ENCODE measurements around the gene DDIT3.

DNA sequence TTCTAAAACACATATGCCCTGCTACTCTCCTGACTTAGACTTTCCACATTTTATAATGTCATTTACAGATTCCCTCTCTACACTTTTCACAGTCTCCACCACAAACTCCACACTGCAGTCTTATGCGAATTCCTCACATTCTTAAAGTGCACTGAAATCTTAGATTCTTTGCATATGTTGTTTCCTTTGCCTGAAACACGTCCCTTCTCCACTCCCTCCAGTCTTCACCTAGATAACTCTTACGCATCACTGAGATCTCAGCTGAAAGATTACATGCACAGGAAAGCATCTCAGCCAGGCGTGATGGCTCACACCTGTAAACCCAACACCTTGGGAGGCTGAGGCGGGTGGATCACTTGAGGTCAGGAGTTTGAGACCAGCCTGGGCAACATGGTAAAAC is 36.8 kb downstream of the DDIT3 start:
- TF ChIP-seq, protein P1, sequence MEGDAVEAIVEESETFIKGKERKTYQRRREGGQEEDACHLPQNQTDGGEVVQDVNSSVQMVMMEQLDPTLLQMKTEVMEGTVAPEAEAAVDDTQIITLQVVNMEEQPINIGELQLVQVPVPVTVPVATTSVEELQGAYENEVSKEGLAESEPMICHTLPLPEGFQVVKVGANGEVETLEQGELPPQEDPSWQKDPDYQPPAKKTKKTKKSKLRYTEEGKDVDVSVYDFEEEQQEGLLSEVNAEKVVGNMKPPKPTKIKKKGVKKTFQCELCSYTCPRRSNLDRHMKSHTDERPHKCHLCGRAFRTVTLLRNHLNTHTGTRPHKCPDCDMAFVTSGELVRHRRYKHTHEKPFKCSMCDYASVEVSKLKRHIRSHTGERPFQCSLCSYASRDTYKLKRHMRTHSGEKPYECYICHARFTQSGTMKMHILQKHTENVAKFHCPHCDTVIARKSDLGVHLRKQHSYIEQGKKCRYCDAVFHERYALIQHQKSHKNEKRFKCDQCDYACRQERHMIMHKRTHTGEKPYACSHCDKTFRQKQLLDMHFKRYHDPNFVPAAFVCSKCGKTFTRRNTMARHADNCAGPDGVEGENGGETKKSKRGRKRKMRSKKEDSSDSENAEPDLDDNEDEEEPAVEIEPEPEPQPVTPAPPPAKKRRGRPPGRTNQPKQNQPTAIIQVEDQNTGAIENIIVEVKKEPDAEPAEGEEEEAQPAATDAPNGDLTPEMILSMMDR (IDR thresholded peaks at IDR 0.05; ENCODE audit: insufficient read depth, low read depth, low read length): no peak
- no peak for TF ChIP-seq EZH2 (IDR thresholded peaks at IDR 0.05; ENCODE audit: insufficient read depth, low read length)

All from astrocyte (in vitro differentiated cells and primary cell).